HG02970 (cell line): ENCODE data around the gene CSTPP1.
"Not testable (repeated sequence)": the region's sequence is repeated elsewhere in the genome, so short reads cannot be mapped to it uniquely, and the experiment has no call there.

Experiments
- ATAC-seq: cut with Tn5 transposase; IDR thresholded peaks from one replicate; pipeline ENCODE4 v1.9.1; 2021; ENCODE audit warnings: mild to moderate bottlenecking, moderate library complexity, moderate number of reproducible peaks; ENCODE audit not compliant: unreplicated experiment, low FRiP score

CSTPP1 gene

DNA sequence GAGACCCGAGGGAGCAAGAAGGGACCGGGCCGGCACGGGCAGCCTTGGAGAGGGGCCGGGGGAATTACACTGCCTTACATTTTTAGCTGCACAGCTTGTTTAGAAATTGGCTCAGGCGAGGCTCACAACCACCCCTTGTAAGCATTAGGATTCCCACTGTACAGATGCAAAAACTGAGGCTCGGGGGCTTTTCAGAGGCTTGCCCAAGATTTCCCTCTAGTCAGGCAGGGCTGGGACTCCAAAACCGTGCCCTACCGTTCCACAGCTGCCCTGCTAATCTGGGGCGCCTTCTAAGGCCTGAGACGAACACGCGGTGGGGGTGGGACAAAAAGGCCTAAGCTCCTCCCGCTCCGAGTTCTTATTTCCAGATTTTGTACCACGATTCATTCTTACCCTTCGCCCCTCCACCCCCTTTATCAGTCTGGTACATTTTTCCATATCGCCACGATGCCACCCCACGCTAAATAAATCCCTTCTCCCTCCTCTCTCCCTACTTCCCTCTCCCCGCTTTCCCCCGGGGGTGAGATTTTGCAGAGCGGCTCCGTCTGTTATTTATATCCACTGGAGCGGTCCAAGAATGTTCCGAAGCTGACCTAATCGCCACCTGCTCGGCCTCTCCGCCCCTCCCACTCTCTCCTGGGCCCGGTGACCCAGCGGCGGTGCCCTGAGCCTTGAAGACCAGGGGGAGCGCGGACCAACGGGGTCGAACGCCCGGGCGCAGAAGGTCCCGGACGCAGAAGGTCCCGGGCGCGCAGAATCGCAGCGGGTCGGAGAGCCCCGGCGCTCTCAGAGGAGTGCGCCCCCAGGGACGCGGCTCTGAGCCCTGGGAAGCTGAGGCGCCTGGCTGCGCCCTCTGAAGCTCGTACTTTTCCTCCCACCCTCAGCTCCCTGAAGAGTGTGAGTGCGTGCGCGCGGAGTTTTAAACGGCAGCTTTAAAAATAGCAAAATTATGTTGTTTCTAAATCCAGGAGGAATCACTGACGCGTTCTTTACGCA, 250.4 kb downstream of the CSTPP1 start:
- no peak for ATAC-seq

DNA sequence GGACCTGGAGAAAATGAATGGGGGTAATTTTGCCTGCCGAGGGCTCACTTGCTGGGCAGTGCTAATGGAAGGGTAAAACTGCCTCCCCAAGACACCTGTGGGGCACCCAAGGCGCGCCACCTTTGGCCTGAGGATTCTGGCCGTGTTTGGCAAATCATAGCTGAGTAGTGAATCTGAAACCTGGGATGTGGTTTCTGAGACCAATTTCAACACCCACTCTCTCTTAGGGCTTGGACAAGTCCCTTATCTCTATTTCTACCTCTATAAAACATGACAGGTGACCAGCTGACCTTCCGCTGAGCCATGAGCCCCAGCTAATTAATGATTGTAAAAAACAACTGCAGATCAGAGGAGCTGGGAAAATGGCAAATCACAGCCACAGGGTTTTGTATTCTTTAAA, 251.2 kb downstream of the CSTPP1 start:
- ATAC-seq: no peak

DNA sequence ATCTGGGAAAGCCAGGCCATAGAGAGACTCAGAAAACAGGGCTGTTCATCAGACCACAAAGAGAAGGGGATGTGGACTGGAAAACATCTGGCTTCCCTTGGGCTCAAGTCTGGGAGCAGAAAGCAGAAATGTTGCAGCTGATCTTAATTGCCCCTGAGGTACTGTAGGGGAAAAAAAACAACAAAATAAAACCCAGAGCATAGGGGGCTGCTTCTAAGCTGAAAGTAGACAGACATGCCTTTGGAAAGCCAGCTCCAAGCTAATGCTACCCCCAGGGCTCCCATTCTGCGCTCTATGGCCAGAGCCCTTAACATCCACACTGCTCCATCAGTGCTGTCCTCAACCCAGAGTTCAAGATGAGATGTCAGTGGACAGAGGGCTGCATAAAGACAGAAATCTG, 251.7 kb downstream of the CSTPP1 start:
- ATAC-seq: no peak

DNA sequence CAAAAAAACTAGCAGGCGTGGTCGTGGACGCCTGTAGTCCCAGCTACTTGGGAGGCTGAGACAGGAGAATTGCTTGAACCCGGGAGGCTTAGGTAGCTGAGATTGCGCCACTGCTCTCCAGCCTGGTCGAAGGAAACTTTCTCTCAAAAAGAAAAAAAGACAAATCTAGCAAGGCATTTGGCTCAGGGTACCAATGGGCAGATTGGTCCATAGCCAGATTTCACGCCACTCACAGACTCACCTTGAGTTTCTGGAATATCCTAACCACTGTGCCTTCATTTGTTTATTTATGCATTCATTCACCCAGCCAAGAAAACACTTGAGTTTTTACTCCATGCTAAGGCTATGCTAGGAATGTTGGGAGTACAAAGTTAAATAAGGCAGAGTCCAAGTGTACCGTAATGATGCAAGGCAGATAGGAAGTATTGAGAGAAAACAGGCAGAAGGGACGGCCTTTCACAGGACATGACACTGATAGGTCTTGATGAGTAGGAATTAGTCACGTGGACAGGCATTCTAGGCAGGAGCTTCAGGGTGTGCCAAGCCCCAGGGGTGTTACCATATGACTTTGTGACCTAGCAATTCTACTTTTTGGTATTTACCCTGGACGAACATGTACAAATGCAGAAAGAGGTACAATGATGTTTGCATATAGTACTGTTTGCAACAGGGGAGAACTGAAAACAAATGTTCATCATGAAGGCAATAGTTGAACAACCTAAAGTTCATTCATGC, 252.7 kb downstream of the CSTPP1 start:
- no peak for ATAC-seq

GRCh38 chr11:47191137-47191536, 254.6 kb downstream of the CSTPP1 start:
- not testable (repeated sequence) for ATAC-seq

GRCh38 chr11:47192111-47192510, 255.6 kb downstream of the CSTPP1 start:
- no peak for ATAC-seq

DNA sequence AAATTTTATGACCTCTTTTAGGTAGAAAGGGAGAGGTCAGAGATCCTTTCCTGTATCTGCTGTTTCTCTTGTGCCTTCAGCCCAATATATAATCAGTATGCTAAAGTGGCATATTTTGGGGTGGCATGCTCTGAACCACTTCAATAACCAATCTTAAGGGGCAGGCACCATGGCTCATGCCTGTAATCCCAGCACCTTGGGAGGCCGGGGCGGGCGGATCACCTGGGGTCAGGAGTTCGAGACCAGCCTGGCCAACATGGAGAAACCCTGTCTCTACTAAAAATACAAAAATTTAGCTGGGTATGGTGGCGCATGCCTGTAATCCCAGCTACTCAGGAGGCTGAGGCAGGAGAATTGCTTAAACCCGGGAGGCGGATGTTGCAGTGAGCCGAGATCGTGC, 261.6 kb downstream of the CSTPP1 start:
- not testable (repeated sequence) for ATAC-seq

- no peak for ATAC-seq
Observed at GRCh38 chr11:47201015-47201414, 264.5 kb downstream of the CSTPP1 start.

DNA sequence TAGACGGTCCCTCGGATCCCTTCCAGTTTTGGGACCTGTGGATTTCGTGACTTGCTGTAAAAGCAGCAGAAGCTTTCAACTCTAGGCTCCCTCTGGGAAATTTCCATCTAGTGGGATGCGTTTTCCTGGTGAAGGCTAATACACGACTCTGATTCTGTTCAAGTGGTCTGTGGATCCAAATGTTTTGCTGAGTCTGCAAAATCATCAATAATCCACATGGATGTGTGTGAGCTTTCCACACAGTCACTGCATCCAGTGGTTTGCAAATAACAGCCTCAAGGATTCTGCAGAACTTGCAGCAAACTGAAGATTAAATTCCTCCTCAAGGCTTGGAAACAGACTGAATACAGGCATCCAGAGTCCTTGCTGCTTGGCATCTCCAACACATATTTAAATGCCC, 266.0 kb downstream of the CSTPP1 start:
- no peak for ATAC-seq

- no peak for ATAC-seq
Observed at GRCh38 chr11:47204637-47204989, 268.1 kb downstream of the CSTPP1 start.

DNA sequence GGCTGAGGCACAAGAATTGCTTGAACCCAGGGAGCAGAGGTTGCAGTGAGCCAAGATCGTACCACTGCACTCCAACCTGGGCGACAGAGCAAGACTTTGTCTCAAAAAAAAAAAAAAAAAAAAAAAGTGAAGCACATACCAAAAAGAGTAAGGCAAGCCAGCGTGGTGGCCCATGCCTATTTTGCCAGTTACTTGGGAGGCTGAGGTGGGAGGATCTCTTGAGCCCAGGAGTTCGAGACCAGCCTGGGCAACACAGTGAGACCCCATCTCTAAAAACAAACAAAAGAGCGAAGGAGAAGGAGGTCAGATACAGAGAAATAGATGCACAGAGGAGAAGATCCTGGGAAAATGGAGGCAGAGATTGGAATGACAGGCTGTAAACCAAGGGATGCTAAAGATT, 270.0 kb downstream of the CSTPP1 start:
- not testable (repeated sequence) for ATAC-seq

GRCh38 chr11:47207459-47207858, 270.9 kb downstream of the CSTPP1 start:
- ATAC-seq: no peak

GRCh38 chr11:47208008-47208552, 271.5 kb downstream of the CSTPP1 start:
- ATAC-seq: not testable (repeated sequence)

GRCh38 chr11:47208628-47209027, 272.1 kb downstream of the CSTPP1 start:
- no peak for ATAC-seq
